Left colon (tissue), 2 donors: Measurements from ENCODE around the gene SERTAD2. TPM values are rescaled to one million over a fixed set of nuclear protein-coding genes. Genes with fewer than 3 reads are reported as not detected.

Experiments used
- ATAC-seq: fragments of 200-7000 bp; cut with Tn5 transposase; one replicate; pipeline ENCODE4 v1.9.1; 2020; ENCODE audit warnings: mild to moderate bottlenecking, moderate library complexity
- DNase-seq, 2 donors: peaks; one replicate each; pipeline ENCODE4 v3.0.0-alpha.2; 2020
- intact Hi-C, 2 donors: fragments of 100-400 bp; cut with DNase I in 1 of 2; cut with micrococcal nuclease in 1 of 2; formaldehyde crosslinking; loops; one replicate each; pipeline versions ENCODE4 v1.11.2 to v1.14.0; 2022; cut with DNase I, micrococcal nuclease
- total RNA-seq, 2 donors: library from RNA; stranded (reverse); fragmentation: NEBNext Ultra II Directional; extraction: Animal tissue kit (Norgen Biotek cat#: 25700); gene quantifications; one replicate each; pipeline ENCODE4 v1.2.1, GENCODE V29; 2021
- donor health status: DM: no; HTN: no; CAD: no.
- donor health status: DM: yes; HTN: yes; CAD: no.

SERTAD2 gene
- total RNA-seq, 2 donors from 2014 or later: 16.0 to 20.5 TPM

DNA sequence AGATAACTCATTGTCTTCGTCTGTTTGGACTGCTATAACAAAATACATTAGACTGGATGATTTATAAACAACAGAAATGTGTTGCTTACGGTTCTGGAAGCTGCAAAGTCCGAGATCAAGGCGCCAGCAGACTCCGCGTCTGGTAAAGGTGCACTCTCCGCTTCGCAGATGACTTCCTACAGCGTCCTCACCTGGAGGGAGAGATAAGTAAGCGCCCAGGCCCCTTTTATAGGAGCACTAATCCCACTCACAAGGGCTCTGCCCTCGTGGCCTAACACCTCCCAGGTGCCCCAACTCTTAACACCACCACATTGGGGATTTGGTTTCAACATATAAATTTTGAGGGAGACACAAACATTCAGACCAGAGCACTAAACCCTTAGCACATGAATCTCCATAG is 51.3 kb downstream of the SERTAD2 start:
- intact Hi-C loops: no loop called here
- DNase-seq: no peak

DNA sequence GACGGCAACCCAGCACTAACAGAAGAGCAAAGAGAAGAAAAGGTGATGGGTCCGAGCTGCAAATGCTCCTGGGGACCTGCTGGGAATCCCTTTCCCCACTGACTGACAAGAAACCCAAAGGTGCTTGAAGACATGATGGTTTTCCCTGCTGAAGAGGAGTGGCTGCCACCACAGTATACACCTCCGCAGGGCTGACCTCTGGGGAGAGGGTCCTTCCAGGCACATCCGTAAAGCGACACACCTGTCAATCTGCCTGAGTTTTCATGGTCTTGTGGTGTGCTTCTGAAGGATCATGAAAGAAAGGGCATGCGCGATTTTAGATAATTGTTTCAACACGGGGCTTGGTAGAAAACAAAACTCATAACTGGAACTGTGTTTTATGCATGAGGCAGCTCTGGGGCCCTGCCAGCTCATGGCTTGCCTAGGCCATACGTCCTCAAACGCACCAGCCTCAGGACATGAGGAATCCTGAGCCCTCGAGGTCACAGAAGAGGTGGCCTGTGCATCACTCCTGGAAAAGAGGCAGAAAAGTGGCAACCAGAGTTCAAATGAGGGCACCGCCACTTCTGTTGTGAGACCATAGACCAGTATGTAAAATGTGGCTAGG is 51.8 kb downstream of the SERTAD2 start:
- ATAC-seq: no peak
- DNase-seq: no peak
- intact Hi-C loops: no loop called here

More for the DNA sequence above, 51.3 kb downstream of the SERTAD2 start:
- no peak for ATAC-seq

DNA sequence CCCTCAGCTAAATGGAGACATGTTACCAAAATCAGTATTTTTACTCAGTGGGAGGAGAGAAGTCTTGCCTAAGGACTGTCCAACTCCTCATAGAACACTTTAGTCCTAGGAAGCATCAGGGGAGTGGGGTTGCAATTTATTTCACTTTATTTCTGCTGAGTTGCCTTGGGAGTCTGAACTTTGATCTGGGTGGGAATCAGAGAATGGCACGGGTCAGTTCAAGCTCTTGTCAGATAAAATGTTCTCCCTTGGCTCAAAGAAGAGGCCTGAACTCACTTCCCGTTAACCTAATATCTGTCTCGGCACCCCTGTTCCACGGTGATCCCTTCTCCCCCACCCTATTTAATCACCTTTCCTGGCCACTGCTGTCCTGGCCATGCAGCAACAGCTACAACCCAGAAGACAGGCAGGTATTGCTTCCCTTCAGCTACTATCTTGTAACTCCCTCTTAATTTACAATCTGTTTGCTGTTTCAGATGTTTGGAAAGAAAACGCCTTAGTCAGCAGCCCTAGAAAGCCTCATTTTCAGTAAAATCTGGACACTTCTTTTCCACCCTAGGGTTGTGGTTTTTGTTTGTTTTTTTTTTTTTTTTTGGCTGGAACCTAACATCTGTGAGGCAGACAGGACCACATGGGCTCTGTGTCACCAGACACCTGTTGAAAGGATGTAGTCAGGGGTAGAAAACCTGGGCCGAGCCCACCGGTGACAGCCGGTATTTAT is 52.5 kb downstream of the SERTAD2 start:
- intact Hi-C loops: no loop called here
- ATAC-seq (peak; percentile 71), DNase-seq (no peak)

DNA sequence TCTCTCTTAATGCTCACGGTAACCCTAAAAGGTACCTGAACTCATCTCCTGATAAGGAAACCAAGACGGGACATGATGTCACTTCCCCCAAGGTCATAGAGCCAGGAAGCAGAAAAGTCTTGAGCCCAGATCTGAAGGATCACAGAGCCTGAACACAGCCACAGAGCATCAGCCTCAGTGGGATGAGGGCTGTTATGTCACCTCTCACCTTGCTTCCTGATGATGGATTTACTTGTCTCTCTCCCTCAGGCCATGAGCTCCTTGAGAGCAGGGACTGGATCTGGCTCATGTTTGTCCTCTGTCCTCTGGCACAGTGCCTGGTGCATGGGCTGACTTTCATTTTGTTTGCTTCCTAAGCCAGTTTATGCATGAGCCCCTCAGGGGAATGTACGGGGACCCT is 54.2 kb downstream of the SERTAD2 start:
- ATAC-seq: peak; percentile 41
- intact Hi-C loops: no loop called here
- peak; percentile 50 to 67 for DNase-seq

DNA sequence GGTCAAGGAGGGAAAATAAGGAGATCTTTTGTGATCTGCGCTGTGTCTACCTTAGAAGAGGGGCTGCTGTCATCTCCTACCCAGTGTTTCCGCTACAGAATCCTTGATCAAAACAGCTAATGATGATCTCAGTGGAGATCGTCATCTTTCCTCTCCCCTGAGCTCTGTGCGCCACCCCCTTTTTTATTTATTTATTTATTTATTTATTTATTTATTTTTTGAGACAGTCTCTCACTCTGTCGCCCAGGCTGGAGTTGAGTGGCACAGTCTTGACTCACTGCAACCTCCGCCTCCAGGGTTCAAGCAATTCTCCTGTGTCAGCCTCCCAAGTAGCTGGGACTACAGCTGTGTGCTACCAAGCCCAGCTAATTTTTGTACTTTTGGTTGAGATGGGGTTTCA is 55.5 kb downstream of the SERTAD2 start:
- no peak for DNase-seq
- no peak for ATAC-seq
- intact Hi-C loops: no loop called here

DNA sequence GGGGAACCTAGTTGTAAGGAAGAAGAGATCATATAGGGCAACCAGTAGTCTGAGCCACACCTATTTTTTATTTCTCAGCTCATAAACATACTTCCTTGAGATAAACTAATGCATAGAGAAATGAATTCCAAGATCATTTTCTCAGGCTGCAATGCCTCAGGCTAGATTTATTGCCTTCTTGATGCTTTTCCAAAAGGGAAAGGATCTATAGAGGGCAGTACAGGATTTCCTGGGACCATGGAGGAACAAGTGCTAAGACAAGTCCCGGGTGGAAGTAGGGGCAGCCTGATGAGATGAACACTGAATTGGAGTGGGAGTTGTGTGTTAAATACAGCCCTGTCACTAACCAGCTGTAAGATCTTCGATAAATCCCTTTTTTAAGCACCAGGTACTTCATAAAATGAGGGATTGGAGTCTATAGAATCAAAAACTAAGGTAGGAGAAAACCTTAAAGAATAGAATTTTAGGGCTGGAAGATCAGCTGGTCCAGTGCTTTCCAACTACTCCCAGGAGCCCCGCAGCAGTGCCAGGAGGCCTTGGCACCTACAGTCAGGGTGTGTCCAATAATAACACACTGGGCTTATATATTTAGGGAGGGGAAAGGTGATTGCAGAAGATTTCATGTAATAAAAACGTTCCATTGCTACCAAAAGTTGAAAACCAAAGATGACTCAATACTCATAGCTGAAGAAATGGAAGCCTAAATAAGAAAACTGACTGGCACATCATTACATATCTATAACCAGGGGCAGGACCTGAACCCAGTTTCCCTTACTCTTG is 58.1 kb downstream of the SERTAD2 start:
- intact Hi-C loops: no loop called here
- DNase-seq: peak in 1 of 2 donors; percentile 39
- ATAC-seq: peak; percentile 71

DNA sequence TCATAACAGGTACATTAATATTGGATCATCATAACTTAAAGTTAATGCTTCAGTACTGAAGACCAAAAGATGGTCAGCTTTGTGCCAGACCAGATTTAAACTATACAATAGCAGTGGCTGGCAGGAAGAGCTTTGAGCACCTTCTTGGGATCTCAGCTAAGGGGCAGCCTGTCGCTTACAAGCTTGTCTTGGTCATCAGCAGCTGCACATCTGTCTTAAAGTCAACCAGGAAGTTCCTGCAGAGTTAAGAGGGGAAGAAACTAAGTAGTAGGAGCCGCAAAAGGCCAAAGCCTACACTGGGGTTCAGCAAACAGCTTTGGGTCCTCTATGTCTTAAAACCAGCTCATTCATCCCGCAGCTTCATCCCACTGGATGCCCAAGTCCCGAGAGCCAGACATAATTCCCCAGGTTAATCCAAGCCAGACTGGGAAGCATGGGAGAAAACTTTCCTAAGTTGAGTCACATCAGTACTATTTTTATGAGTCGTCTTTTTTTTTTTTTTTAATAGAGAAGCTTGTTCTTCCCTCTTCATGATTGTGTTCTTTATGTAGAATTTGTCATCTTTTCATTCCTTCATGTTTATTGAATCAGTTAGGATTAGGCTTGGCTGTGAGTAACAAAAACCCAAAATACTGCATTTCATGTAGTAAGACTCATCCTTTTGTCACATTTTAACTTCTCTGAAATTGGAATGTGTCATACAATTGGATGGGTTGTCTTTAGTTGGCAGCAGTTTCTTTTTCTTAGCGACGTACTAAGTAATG is 59.3 kb downstream of the SERTAD2 start:
- ATAC-seq: no peak
- DNase-seq: no peak
- intact Hi-C loops: no loop called here

DNA sequence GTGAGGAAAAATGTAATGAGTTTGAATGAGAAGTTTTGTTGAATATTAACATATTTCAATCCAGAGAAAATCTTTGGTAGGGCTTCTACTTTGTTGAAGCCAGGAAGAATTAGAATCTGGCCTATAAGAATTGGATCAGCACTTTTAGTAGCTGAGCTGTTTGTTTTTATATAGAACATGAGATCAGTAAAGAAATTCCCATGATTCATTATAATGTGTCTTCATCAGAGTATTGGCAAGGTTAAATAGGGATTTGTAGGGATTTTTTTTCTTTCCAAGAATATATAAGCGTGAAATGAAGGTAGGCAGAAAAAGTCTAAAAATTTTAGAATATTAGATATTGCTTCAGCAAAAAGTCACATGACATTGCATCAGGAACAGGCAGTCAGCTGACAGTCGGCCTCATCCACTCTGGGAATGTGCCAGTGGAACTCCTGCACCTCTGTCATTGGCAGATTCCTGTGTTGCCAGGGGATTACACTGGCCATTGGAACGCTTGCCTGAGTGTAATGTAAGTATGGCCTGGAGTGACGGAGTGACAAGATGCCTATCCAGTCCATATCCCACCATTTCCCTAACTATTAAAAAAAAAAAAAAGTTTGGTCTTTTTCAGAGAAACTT is 60.6 kb downstream of the SERTAD2 start:
- DNase-seq: no peak
- intact Hi-C loops: no loop called here
- no peak for ATAC-seq

DNA sequence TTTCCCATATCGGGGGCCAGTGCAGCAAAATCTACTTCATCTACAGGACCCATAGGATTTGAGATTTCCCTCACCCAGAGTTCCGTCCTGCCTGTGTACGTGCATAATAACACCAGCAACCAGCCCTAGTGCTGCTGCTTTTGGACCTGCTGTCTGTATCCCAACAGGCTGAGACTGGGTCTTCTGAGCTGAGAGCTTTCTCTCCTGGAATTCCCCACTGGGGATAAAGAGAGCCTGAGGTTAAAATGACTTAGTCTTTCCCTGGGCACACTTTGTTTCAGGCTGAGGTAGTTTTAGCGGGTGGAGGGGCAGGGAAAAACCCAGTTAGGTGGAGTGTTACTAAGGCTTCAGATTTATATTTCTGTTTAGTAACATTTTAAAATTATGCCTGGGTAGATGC is 62.5 kb downstream of the SERTAD2 start:
- intact Hi-C loops: no loop called here
- DNase-seq: no peak
- no peak for ATAC-seq

DNA sequence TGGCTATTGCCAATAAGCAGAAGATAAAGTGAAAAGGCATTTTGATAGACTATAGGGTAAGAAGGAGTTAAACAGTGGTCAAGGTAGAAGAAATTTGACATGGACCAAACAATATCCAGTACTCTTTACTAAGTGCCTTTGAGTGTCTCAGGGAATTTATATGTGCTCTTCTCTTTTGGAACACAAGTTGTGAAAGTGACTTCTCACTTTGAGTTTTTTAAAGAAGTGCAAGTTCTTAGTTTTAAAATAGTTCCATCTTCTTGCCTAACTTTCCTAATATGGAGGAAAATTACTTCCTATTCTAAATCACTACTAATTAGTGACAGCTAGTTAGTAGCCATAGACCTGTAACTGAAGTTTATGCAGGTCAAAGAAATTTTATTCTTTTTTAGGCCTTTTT is 66.2 kb downstream of the SERTAD2 start:
- intact Hi-C loops: loop anchor here in 1 of 2 donors (5.0 kb wide), 1 partner anchor 280 kb away; no protein-coding TSS in a partner anchor
- no peak for ATAC-seq
- no peak for DNase-seq

DNA sequence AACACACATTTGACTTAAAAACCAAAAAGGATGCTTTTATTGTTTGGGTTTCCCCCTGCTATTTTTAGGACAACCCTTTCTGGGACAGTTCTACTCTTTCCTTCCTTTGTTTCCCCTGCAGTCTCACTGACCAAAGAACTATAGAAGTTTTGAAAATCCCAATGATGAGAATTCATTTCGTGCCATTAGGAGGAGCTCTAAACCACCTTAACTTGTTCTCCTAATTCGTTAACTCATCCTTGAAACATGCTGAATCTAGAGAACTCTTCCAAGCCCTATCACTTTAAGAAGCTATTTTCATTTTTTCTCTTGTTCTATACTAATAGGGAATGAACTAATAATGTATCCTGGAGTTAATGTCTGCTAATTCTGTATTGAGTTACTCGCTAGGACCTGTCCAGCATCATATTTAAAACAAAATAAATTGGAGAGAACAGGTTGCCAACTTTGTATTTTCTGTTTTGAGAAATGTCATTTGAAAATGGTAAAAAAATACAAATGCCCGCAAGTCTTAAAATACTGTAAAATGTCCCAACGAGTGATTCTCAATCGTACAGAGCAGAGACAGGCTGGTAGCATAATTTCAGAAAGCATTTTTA is 66.7 kb downstream of the SERTAD2 start:
- no peak for DNase-seq
- ATAC-seq: peak; percentile 74
- intact Hi-C loops: loop anchor here in 1 of 2 donors (5.0 kb wide), 1 partner anchor 280 kb away; no protein-coding TSS in a partner anchor

DNA sequence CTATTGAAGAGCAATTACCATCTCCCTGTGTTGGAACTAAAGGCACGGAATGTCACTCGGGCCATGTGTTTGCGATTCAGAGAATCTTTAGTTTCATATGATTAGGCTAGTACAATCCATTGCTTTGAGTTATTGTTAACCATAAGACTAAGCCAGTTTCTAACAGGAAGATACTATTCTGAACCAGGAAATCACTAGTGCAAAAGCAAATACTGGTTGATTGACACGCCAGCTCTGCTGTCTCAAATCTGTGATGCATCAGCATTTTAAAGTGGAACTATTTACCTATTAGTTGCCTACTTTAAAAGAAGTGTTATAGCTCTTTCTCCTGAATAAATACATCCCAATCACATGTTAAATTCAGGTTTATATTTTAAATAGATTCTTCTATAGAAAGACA is 67.7 kb downstream of the SERTAD2 start:
- intact Hi-C loops: loop anchor here in 1 of 2 donors (5.0 kb wide), 1 partner anchor 281 kb away; no protein-coding TSS in a partner anchor
- ATAC-seq (peak; percentile 57), DNase-seq (no peak)

DNA sequence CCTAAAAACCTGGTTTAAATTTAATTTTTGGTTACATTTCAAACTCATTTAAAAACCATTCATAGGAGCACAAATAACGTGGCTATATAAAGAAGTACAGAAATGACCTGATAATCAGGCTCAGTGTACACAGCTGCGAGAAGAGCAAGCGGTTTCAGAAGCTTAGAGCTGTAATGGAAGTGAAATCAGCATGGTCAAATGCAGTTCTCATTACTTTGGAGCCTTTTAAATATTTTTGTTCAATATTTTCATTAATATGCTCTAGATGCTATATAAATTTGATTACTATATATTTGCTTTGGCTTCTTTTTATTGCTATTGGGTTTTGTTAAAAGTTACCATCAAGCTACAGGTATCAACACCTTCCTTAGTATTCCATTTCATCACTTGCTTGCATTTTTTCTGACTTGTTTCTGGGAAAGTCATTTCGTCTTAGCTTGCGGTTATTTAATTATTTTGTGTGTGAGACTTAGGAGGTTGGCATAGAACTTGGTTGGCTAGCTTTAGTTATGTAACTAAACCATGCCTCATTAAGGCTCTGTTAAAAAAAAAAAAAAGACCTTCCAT is 70.9 kb downstream of the SERTAD2 start:
- ATAC-seq: no peak
- intact Hi-C loops: no loop called here
- no peak for DNase-seq

DNA sequence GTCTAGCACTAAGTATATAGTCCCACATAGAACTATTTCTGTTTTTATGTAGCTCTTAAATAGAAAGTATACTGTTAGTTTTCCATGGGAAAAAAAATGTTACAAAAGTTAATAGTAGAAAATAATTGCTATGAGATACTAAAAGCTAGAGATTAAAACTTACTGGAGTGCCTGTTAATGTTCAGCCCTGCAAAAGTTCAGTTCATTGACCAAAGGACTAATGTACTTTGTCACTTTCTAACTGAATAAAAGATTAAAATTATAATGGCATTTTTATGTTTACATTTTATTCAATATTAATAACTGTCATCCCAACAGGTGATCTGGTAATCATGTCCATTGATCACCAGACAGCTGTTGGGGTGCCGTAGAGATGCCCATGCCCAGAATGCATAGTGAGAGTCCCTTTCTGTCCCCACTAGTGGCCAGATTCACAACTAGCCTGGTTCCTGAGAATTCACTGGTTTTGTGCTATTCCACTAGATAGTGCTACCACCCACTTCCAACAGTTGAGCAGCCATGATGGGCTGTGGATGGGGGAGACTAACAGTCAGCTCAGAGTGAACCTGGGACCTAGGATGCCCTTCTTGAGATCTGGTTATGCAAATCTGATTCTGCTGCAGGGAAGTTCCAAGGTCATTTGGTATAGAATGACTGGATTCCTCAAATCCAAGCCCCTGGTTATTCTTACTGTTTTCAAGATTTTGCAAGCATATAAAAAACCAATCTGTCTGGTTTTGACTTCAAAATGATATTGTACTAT is 71.8 kb downstream of the SERTAD2 start:
- intact Hi-C loops: no loop called here
- DNase-seq: no peak
- no peak for ATAC-seq
